Measurements from ENCODE around the gene TPRKB.
"Not testable (repeated sequence)": the region's sequence is repeated elsewhere in the genome, so short reads cannot be mapped to it uniquely, and the experiment has no call there.

TPRKB gene

GRCh38 chr2:73702852-73703493 is 34.2 kb downstream of the TPRKB start:
- not testable (repeated sequence) for H3K27ac ChIP-seq; DNase-seq (ENCODE audit: low read depth, low spot score)

GRCh38 chr2:73701968-73702665 is 35.0 kb downstream of the TPRKB start:
- DNase-seq (ENCODE audit: low read depth, low spot score) = no peak
- H3K27ac ChIP-seq = no peak overlapping the region

GRCh38 chr2:73701448-73701765 is 35.7 kb downstream of the TPRKB start:
- not testable (repeated sequence) for DNase-seq (ENCODE audit: low read depth, low spot score); H3K27ac ChIP-seq

GRCh38 chr2:73700661-73701447 is 36.3 kb downstream of the TPRKB start:
- no peak for DNase-seq (ENCODE audit: low read depth, low spot score)
- H3K27ac ChIP-seq = no peak overlapping the region

GRCh38 chr2:73700131-73700611 is 37.0 kb downstream of the TPRKB start:
- H3K27ac ChIP-seq = no peak overlapping the region
- DNase-seq (ENCODE audit: low read depth, low spot score) = peak; percentile 26

GRCh38 chr2:73699437-73699836 is 37.7 kb downstream of the TPRKB start:
- no peak for DNase-seq (ENCODE audit: low read depth, low spot score)
- no peak overlapping the region for H3K27ac ChIP-seq

GRCh38 chr2:73698101-73698500 is 39.0 kb downstream of the TPRKB start:
- DNase-seq (ENCODE audit: low read depth, low spot score) = no peak
- H3K27ac ChIP-seq = no peak overlapping the region

- no peak for DNase-seq (ENCODE audit: low read depth, low spot score)
- H3K27ac ChIP-seq = no peak overlapping the region
Observed at GRCh38 chr2:73697606-73698005, 39.5 kb downstream of the TPRKB start.

GRCh38 chr2:73696985-73697384 is 40.2 kb downstream of the TPRKB start:
- not testable (repeated sequence) for H3K27ac ChIP-seq; DNase-seq (ENCODE audit: low read depth, low spot score)

GRCh38 chr2:73696521-73696920 is 40.6 kb downstream of the TPRKB start:
- DNase-seq (ENCODE audit: low read depth, low spot score); H3K27ac ChIP-seq: not testable (repeated sequence)

GRCh38 chr2:73690372-73691088 is 46.6 kb downstream of the TPRKB start:
- DNase-seq (ENCODE audit: low read depth, low spot score); H3K27ac ChIP-seq: not testable (repeated sequence)

GRCh38 chr2:73688494-73688893 is 48.7 kb downstream of the TPRKB start:
- not testable (repeated sequence) for H3K27ac ChIP-seq; DNase-seq (ENCODE audit: low read depth, low spot score)

- DNase-seq (ENCODE audit: low read depth, low spot score) = no peak
- H3K27ac ChIP-seq = no peak overlapping the region
Observed at GRCh38 chr2:73685764-73686438, 51.2 kb downstream of the TPRKB start.

GRCh38 chr2:73684905-73685304 is 52.2 kb downstream of the TPRKB start:
- not testable (repeated sequence) for DNase-seq (ENCODE audit: low read depth, low spot score); H3K27ac ChIP-seq

- not testable (repeated sequence) for H3K27ac ChIP-seq; DNase-seq (ENCODE audit: low read depth, low spot score)
Observed at GRCh38 chr2:73684325-73684724, 52.8 kb downstream of the TPRKB start.

GRCh38 chr2:73679951-73680571 is 57.1 kb downstream of the TPRKB start:
- DNase-seq (ENCODE audit: low read depth, low spot score); H3K27ac ChIP-seq: not testable (repeated sequence)
